WTC11 (cell line): ENCODE results near the gene ZCCHC4. TPM values are rescaled to one million over a fixed set of nuclear protein-coding genes. Genes with fewer than 3 reads are reported as not detected.
A peak's percentile ranks its signal among the peaks of the same experiment; 100 is the strongest.

ENCODE experiments used
- ATAC-seq: fragments of 200-7000 bp; cut with Tn5 transposase; 2 replicates; pipeline ENCODE4 v1.10.0; 2021; ENCODE audit warnings: mild to moderate bottlenecking, moderate library complexity
- CTCF ChIA-PET: fragments of 300-600 bp; sonication (Branson Sonifier 250); formaldehyde crosslinking; loops from one replicate; lab custom pipeline; 2021; ENCODE audit warnings: antibody characterized with exemption; lab: Charles Lee
- POLR2A ChIA-PET: fragments of 350-600 bp; sonication (Branson Sonifier 250); formaldehyde crosslinking; loops from one replicate; lab custom pipeline; 2021; ENCODE audit warnings: antibody characterized with exemption; lab: Charles Lee
- DNase-seq: peaks from one replicate; pipeline ENCODE4 v3.0.0; 2021; ENCODE audit warnings: low spot score
- H3K27ac Mint-ChIP-seq: 2 replicates; pipeline ENCODE4 v1.8.0; 2021; ENCODE audit warnings: mixed read lengths
- H3K27me3 Mint-ChIP-seq: 2 replicates; pipeline ENCODE4 v1.8.0; 2021; ENCODE audit warnings: low read depth, mild to moderate bottlenecking, moderate library complexity, mixed read lengths
- H3K36me3 Mint-ChIP-seq: 2 replicates; pipeline ENCODE4 v1.8.0; 2021; ENCODE audit warnings: mixed read lengths
- H3K4me1 Mint-ChIP-seq: 2 replicates; pipeline ENCODE4 v1.8.0; 2022; ENCODE audit warnings: mixed read lengths
- H3K4me3 Mint-ChIP-seq: 2 replicates; pipeline ENCODE4 v1.8.0; 2021; ENCODE audit warnings: mild to moderate bottlenecking, moderate library complexity, mixed read lengths
- H3K9me3 Mint-ChIP-seq: 2 replicates; pipeline ENCODE4 v1.8.0; 2021; ENCODE audit warnings: mixed read lengths
- FOXJ3 ChIP-seq: sonication (generic); formaldehyde crosslinking; IDR thresholded peaks from 2 replicates; pipeline ENCODE4 v1.9.0; 2021; ENCODE audit warnings: missing genetic modification reagents, mild to moderate bottlenecking, borderline replicate concordance
- IRF2 ChIP-seq: sonication (generic); formaldehyde crosslinking; IDR thresholded peaks from 2 replicates; pipeline ENCODE4 v1.8.0; 2022; ENCODE audit warnings: low read depth, missing genetic modification reagents, borderline replicate concordance
- ZBTB21 ChIP-seq: sonication (generic); formaldehyde crosslinking; IDR thresholded peaks from 2 replicates; pipeline ENCODE4 v1.8.1; 2023; ENCODE audit warnings: mild to moderate bottlenecking, missing genetic modification reagents, borderline replicate concordance
- ZNF423 ChIP-seq: fragments of 250-450 bp; sonication (Bioruptor Pico); IDR thresholded peaks from 2 replicates; pipeline ENCODE4 v2.1.2; 2022; ENCODE audit warnings: mild to moderate bottlenecking, moderate library complexity
- total RNA-seq: library from RNA; stranded (reverse); gene quantifications from 3 replicates; pipeline ENCODE4 v1.2.3, GENCODE V29; 2021
- TF ChIP-seq, protein P1 (sequence below): sonication (generic); formaldehyde crosslinking; IDR thresholded peaks from 2 replicates; pipeline ENCODE4 v1.8.0; 2023; ENCODE audit warnings: missing genetic modification reagents, mild to moderate bottlenecking, borderline replicate concordance
- TF ChIP-seq, protein P2 (sequence below): fragments of 250-450 bp; sonication (Bioruptor Pico); IDR thresholded peaks from 2 replicates; pipeline ENCODE4 v1.8.0; 2021; ENCODE audit warnings: mild to moderate bottlenecking
- TF ChIP-seq, protein P3 (sequence below): fragments of 200-600 bp; IDR thresholded peaks from 2 replicates; pipeline ENCODE4 v1.8.0; 2022; ENCODE audit warnings: antibody characterized with exemption
- TF ChIP-seq, protein P4 (sequence below): sonication (generic); formaldehyde crosslinking; IDR thresholded peaks from 2 replicates; pipeline ENCODE4 v1.8.1; 2022; ENCODE audit warnings: low read depth, missing genetic modification reagents, borderline replicate concordance
- TF ChIP-seq, protein P5 (sequence below): sonication (generic); formaldehyde crosslinking; IDR thresholded peaks from 2 replicates; pipeline ENCODE4 v1.8.1; 2022; ENCODE audit warnings: missing genetic modification reagents, borderline replicate concordance
- TF ChIP-seq, protein P6 (sequence below): sonication (generic); formaldehyde crosslinking; IDR thresholded peaks from 2 replicates; pipeline ENCODE4 v1.8.0; 2022; ENCODE audit warnings: missing genetic modification reagents

ZCCHC4 gene
- total RNA-seq, 1 experiment from 2014 or later = 13.6 TPM

DNA sequence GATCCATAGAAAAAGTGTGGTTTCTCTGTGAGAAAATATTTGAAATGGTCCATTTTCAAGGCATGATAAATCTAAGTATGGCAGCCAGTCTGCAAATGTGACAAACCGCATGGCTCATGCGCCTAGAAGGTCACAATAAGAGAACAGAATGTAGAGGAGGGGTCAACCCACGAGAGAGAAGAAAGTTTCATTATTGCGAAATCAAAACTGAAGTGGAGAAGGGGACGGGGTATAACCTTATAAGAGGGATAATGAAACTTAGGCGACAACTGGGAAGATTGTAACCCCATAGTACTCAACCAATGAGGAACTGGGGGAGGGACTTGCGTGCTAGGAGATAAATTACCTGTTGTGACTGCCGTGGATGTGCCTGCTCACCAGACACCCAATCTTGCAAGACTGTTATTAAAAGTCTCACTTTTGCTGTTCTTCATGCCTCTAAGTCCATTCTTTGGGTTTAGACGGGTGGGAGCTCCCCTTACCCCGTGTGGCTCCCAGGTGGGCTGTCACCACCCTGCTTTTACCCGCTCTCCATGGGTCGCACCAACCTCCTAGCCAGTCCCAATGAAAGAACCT lies 21.3 kb upstream of the ZCCHC4 start:
- no peak for TF ChIP-seq ZNF423 (CRISPR knock-in tag)
- no peak for TF ChIP-seq FOXJ3 (CRISPR knock-in tag)
- TF ChIP-seq, protein P1, sequence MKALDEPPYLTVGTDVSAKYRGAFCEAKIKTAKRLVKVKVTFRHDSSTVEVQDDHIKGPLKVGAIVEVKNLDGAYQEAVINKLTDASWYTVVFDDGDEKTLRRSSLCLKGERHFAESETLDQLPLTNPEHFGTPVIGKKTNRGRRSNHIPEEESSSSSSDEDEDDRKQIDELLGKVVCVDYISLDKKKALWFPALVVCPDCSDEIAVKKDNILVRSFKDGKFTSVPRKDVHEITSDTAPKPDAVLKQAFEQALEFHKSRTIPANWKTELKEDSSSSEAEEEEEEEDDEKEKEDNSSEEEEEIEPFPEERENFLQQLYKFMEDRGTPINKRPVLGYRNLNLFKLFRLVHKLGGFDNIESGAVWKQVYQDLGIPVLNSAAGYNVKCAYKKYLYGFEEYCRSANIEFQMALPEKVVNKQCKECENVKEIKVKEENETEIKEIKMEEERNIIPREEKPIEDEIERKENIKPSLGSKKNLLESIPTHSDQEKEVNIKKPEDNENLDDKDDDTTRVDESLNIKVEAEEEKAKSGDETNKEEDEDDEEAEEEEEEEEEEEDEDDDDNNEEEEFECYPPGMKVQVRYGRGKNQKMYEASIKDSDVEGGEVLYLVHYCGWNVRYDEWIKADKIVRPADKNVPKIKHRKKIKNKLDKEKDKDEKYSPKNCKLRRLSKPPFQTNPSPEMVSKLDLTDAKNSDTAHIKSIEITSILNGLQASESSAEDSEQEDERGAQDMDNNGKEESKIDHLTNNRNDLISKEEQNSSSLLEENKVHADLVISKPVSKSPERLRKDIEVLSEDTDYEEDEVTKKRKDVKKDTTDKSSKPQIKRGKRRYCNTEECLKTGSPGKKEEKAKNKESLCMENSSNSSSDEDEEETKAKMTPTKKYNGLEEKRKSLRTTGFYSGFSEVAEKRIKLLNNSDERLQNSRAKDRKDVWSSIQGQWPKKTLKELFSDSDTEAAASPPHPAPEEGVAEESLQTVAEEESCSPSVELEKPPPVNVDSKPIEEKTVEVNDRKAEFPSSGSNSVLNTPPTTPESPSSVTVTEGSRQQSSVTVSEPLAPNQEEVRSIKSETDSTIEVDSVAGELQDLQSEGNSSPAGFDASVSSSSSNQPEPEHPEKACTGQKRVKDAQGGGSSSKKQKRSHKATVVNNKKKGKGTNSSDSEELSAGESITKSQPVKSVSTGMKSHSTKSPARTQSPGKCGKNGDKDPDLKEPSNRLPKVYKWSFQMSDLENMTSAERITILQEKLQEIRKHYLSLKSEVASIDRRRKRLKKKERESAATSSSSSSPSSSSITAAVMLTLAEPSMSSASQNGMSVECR (CRISPR knock-in tag) = no peak
- ChIA-PET CTCF (interaction anchor here (2.6 kb wide), 1 partner anchor 21 kb away, joined by 13 read pairs; the partner anchor contains the start of gene ZCCHC4), POLR2A (no interaction called here)
- no peaks in the 10 kb centered on the region for H3K36me3 Mint-ChIP-seq
- no peak for DNase-seq
- ATAC-seq = no peak
- no peak overlapping the region for H3K27ac Mint-ChIP-seq
- no peak overlapping the region for H3K4me3 Mint-ChIP-seq
- peaks cover 20% of the 10 kb centered on the region for H3K9me3 Mint-ChIP-seq
- H3K27me3 Mint-ChIP-seq = peaks cover 7% of the 10 kb centered on the region
- H3K4me1 Mint-ChIP-seq = peaks cover 4% of the 10 kb centered on the region

DNA sequence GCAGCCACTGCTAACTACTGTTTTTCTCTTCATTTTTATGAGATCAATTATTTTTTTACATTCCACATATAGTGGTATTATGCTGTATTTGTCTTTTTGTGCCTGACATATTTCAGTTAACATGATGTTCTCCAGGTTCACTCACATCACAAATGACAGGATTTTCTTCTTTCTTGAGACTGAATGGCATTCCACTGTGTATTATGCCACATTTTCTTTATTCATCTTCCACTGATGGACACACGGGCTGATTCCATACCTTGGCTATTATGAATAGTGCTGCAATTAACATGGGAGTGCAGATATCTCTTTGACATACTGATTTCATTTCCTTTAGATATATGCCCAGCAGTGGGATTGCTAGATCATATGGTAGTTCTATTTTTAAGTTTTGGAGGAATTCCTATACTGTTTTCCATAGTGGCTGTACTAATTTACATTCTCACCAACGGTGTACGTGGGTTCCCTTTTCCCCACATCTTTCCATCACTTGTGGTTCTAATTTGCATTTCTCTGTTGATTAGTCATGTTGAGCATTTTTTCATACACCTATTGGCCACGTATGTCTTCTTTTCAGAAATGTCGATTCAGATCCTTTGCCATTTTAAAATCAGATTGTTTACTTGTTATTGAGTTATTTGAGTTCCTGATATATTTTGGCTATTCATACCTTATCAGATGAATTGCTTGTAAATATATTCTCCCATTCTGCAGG lies 14.9 kb upstream of the ZCCHC4 start:
- ATAC-seq = no peak
- CTCF ChIA-PET = no interaction called here
- Mint-ChIP-seq H3K4me1 (peaks cover 15% of the 10 kb centered on the region), H3K36me3 (no peaks in the 10 kb centered on the region), H3K27me3 (no peaks in the 10 kb centered on the region; the same call in 1 of the 2 replicates), H3K9me3 (no peaks in the 10 kb centered on the region), H3K4me3 (no peak overlapping the region), H3K27ac (no peak overlapping the region)
- no peak for DNase-seq
- TF ChIP-seq, protein P2, sequence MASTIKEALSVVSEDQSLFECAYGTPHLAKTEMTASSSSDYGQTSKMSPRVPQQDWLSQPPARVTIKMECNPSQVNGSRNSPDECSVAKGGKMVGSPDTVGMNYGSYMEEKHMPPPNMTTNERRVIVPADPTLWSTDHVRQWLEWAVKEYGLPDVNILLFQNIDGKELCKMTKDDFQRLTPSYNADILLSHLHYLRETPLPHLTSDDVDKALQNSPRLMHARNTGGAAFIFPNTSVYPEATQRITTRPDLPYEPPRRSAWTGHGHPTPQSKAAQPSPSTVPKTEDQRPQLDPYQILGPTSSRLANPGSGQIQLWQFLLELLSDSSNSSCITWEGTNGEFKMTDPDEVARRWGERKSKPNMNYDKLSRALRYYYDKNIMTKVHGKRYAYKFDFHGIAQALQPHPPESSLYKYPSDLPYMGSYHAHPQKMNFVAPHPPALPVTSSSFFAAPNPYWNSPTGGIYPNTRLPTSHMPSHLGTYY = no peak
- no peak for TF ChIP-seq IRF2
- TF ChIP-seq, protein P3, sequence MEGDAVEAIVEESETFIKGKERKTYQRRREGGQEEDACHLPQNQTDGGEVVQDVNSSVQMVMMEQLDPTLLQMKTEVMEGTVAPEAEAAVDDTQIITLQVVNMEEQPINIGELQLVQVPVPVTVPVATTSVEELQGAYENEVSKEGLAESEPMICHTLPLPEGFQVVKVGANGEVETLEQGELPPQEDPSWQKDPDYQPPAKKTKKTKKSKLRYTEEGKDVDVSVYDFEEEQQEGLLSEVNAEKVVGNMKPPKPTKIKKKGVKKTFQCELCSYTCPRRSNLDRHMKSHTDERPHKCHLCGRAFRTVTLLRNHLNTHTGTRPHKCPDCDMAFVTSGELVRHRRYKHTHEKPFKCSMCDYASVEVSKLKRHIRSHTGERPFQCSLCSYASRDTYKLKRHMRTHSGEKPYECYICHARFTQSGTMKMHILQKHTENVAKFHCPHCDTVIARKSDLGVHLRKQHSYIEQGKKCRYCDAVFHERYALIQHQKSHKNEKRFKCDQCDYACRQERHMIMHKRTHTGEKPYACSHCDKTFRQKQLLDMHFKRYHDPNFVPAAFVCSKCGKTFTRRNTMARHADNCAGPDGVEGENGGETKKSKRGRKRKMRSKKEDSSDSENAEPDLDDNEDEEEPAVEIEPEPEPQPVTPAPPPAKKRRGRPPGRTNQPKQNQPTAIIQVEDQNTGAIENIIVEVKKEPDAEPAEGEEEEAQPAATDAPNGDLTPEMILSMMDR = no peak
- TF ChIP-seq, protein P4, sequence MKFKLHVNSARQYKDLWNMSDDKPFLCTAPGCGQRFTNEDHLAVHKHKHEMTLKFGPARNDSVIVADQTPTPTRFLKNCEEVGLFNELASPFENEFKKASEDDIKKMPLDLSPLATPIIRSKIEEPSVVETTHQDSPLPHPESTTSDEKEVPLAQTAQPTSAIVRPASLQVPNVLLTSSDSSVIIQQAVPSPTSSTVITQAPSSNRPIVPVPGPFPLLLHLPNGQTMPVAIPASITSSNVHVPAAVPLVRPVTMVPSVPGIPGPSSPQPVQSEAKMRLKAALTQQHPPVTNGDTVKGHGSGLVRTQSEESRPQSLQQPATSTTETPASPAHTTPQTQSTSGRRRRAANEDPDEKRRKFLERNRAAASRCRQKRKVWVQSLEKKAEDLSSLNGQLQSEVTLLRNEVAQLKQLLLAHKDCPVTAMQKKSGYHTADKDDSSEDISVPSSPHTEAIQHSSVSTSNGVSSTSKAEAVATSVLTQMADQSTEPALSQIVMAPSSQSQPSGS (CRISPR knock-in tag) = no peak
- POLR2A ChIA-PET = no interaction called here

DNA sequence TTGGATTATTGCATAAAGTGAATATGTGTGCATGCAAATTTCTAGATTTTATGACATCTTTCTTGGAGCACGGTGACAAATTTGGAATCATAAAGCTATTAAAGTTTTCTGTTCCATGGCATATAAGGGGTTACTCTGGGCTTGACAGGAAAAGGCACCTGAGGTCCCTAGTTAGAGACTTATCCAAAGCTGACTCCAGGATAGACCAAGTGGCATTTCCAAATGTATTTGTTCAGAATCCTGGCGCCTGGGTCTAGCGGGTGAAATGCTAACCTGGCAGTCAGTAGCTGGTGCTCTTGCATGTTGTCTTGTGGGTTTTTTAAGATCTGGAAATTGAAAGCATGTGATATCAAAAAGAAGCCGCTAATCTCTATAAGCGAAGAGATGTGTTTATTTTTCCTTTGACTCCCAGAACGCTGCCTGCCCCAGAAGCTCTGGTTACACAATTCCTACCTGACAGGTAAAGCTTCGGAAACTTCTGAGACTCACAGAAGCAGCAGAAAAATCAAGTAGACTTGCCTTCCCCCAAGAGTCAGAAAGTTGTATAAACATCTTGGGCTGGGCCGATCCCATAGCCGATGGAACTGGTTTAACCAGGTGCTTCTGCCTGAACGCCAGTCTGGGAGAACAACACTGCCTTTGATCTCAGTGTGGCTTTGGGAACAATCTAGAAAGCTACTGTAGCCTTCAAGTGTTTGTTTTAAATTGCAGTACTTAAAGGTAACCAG lies 12.9 kb upstream of the ZCCHC4 start:
- ATAC-seq (peak; percentile 84), DNase-seq (no peak)
- H3K27me3 Mint-ChIP-seq = no peaks in the 10 kb centered on the region; the same call in 1 of the 2 replicates
- H3K36me3 Mint-ChIP-seq = no peaks in the 10 kb centered on the region
- CTCF ChIA-PET = interaction anchor here (0.9 to 1.8 kb wide), 2 partner anchors 13 to 120 kb away, joined by 5 to 20 read pairs; partner anchors contain the start of gene ZCCHC4
- H3K4me3 Mint-ChIP-seq = no peak overlapping the region
- H3K4me1 Mint-ChIP-seq = peaks cover 15% of the 10 kb centered on the region
- H3K27ac Mint-ChIP-seq = no peak overlapping the region
- TF ChIP-seq, protein P5, sequence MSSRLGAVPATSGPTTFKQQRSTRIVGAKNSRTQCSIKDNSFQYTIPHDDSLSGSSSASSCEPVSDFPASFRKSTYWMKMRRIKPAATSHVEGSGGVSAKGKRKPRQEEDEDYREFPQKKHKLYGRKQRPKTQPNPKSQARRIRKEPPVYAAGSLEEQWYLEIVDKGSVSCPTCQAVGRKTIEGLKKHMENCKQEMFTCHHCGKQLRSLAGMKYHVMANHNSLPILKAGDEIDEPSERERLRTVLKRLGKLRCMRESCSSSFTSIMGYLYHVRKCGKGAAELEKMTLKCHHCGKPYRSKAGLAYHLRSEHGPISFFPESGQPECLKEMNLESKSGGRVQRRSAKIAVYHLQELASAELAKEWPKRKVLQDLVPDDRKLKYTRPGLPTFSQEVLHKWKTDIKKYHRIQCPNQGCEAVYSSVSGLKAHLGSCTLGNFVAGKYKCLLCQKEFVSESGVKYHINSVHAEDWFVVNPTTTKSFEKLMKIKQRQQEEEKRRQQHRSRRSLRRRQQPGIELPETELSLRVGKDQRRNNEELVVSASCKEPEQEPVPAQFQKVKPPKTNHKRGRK (CRISPR knock-in tag) = no peak
- TF ChIP-seq, protein P6, sequence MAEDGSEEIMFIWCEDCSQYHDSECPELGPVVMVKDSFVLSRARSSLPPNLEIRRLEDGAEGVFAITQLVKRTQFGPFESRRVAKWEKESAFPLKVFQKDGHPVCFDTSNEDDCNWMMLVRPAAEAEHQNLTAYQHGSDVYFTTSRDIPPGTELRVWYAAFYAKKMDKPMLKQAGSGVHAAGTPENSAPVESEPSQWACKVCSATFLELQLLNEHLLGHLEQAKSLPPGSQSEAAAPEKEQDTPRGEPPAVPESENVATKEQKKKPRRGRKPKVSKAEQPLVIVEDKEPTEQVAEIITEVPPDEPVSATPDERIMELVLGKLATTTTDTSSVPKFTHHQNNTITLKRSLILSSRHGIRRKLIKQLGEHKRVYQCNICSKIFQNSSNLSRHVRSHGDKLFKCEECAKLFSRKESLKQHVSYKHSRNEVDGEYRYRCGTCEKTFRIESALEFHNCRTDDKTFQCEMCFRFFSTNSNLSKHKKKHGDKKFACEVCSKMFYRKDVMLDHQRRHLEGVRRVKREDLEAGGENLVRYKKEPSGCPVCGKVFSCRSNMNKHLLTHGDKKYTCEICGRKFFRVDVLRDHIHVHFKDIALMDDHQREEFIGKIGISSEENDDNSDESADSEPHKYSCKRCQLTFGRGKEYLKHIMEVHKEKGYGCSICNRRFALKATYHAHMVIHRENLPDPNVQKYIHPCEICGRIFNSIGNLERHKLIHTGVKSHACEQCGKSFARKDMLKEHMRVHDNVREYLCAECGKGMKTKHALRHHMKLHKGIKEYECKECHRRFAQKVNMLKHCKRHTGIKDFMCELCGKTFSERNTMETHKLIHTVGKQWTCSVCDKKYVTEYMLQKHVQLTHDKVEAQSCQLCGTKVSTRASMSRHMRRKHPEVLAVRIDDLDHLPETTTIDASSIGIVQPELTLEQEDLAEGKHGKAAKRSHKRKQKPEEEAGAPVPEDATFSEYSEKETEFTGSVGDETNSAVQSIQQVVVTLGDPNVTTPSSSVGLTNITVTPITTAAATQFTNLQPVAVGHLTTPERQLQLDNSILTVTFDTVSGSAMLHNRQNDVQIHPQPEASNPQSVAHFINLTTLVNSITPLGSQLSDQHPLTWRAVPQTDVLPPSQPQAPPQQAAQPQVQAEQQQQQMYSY = no peak
- TF ChIP-seq ZBTB21 (CRISPR knock-in tag) = no peak
- POLR2A ChIA-PET = interaction anchor here (0.9 kb wide), 1 partner anchor 77 kb away, joined by 3 read pairs; the partner anchor contains the start of gene ANAPC4
- no peaks in the 10 kb centered on the region for H3K9me3 Mint-ChIP-seq
